Fibroblast of upper back skin (primary cell): Measurements from ENCODE around the gene UBAP1L.
A peak's percentile ranks its signal among the peaks of the same experiment; 100 is the strongest.
"Not testable (repeated sequence)": the region's sequence is repeated elsewhere in the genome, so short reads cannot be mapped to it uniquely, and the experiment has no call there.

ENCODE experiments used
- DNase-seq: peaks from one replicate; pipeline ENCODE4 v3.0.0-alpha.2; 2013

The UBAP1L gene

DNA sequence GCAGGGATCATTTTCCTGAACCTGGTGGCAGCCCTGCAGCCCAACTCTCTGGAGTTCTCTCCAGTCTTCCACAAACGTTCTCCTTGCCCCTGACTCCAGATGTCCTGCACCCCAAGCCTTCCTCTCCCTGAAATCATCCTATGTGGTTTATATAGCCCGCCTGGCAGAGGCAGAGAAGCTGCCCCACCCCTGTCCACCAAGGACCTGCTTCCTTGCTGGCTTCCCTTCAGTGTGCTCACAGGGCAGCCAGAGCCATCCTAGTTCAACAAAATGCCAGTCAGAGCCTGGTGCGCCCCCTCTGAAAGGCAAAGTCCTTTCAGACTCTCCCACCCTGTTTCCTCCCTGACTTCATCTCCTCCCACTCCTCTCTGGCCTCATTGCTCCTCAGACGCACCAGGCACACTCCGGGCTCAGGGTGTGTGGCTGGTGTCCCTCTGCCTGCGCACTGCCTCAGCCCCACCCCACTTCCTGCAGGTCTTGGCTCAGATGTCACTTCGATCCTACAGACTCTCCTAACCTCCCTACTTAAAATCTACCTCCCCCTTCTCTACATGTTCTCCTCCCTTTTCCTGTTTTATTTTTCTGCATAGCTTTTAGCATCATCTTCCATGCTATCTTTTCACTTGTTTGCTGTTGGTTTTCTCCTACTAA, 32.6 kb downstream of the UBAP1L start:
- no peak for DNase-seq

DNA sequence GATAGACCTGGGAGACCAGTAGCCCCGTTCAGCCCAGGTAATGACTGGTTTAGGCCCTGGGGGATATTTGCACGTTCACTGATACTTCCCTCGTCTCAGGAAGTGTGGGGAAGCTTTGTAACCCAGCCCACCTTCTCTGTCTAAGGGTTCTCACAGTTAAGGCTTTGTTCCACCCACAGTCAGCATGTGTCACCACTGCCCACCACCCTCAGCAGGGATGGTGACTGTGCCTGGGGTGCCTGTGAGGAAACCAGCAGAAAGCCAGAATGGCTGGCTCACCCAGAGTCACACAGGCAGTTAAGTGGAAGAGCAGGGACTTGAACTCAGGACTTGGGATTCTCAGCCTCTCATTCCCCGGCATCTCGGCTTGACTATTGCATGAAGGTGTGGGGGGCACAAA, 33.2 kb downstream of the UBAP1L start:
- DNase-seq = no peak

- no peak for DNase-seq
Observed at GRCh38 chr15:65081270-65081669, 33.7 kb downstream of the UBAP1L start.

DNA sequence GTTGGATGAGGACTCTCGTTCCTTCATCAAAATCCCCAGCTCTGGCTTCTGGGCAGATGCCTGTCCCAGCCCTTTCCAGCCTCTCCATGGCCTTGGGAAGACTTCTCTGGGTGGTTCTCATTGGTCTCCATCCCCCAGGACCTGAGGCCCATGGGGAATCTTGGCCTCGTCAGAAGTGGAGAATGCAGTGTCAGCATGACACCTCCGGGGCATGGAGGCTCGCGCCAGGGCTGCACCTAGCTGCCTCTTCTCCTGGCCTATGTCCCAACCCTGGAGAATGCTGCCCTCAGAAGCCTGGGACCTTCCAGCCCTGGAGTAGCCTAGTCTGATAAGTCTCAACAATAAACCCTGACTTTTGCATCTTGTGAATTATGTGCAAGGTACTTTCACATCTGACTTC, 35.4 kb downstream of the UBAP1L start:
- DNase-seq = no peak

GRCh38 chr15:65077981-65078352, 37.0 kb downstream of the UBAP1L start:
- peak; percentile 47 for DNase-seq

DNA sequence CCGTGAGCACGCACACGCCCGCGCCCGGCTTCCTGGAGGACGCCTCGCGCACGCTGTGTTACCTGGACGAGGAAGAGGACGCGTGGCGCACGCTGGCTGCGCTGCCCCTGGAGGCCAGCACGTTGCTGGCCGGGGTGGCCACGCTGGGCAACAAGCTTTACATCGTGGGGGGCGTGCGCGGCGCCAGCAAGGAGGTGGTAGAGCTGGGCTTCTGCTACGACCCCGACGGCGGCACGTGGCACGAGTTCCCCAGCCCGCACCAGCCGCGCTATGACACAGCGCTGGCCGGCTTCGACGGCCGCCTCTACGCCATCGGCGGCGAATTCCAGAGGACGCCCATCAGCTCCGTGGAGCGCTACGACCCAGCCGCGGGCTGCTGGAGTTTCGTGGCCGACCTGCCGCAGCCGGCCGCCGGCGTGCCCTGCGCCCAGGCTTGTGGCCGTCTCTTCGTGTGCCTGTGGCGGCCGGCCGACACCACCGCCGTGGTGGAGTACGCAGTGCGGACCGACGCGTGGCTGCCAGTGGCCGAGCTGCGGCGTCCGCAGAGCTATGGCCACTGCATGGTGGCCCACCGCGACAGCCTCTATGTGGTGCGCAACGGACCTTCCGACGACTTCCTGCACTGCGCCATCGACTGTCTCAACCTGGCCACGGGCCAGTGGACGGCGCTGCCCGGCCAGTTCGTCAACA, 37.6 kb downstream of the UBAP1L start:
- DNase-seq = no peak

- no peak for DNase-seq
Observed at GRCh38 chr15:65076486-65077290, 38.3 kb downstream of the UBAP1L start, which contains the start of gene KBTBD13. Gene KBTBD13 (plus strand): TSS chr15:65076746. CDS start chr15:65076816, 70 bp downstream.

GRCh38 chr15:65075607-65076395, 39.2 kb downstream of the UBAP1L start:
- DNase-seq = not testable (repeated sequence)

DNA sequence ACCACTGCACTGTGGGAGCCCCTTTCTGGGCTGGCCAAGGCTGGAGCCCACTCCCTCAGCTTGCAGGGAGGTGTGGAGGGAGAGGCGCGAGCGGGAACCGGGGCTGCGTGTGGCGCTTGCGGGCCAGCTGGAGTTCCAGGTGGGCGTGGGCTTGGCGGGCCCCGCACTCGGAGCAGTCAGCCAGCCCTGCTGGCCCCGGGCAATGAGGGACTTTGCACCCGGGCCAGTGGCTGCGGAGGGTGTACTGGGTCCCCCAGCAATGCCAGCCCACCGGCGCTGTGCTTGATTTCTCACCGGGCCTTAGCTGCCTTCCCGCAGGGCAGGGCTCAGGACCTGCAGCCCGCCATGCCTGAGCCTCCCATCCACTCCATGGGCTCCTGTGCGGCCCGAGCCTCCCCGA, 40.1 kb downstream of the UBAP1L start:
- not testable (repeated sequence) for DNase-seq

DNA sequence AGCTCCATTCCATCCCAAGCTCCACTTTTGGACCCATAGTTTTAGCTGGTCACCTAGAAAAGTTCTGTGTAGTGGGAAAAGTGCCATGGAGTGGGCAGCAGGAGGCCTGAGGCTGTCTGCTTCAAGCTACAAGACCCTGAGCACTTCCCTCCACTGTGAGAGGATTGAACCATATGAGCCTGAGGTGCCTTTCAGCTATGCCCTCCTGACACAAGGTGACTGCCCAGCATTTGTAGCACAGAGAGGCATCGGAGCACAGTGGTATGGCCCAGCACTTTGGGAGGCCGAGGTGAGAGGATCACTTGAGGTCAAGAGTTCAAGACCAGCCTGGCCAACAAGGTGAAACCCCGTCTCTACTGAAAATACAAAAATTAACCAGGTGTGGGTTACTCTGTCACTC, 42.4 kb downstream of the UBAP1L start:
- DNase-seq = no peak

DNA sequence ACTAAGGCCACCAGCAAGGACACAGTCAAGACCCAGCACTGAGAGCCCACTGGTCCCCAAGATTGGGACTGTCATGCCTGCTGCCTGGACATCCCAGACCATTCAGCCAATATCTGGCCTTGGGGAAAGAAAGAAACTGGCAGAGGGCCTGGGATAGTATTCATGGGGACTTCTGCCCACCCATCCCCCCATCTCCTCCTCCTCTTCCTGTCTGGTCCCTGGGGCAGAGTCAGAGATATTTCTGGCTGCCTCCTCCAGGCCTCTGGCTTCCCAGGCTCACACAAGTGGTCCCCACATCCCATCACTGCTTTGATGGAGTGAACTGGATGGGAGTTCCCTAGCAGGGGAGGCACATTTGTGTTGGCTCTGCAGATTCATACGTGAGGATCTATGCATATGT, 43.0 kb downstream of the UBAP1L start:
- DNase-seq = peak; percentile 61

- peak; percentile 32 for DNase-seq
Observed at GRCh38 chr15:65071381-65071811, 43.6 kb downstream of the UBAP1L start.

- DNase-seq = no peak
Observed at GRCh38 chr15:65069779-65070546, 45.0 kb downstream of the UBAP1L start.

- peak; percentile 74 for DNase-seq
Observed at GRCh38 chr15:65069179-65069578, 45.8 kb downstream of the UBAP1L start.

DNA sequence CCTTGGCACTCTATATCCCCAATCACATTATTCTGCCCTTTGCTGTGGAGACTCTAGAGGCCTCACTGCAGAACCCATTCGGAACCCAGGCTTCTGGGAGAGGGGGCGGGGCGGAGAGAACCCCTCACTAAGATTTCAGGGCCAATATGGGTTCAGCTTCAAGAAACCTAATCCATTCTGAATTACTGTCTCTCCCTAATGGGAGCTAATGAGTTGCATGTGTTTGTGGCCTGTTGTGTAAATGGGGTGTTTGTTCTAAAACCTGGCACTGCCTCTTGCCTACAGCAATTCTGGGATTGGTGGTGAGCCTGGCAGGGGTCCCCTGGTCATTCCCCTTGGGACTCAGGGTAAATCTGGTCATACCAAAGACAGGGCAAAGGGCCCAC, 46.6 kb downstream of the UBAP1L start:
- DNase-seq = no peak

DNA sequence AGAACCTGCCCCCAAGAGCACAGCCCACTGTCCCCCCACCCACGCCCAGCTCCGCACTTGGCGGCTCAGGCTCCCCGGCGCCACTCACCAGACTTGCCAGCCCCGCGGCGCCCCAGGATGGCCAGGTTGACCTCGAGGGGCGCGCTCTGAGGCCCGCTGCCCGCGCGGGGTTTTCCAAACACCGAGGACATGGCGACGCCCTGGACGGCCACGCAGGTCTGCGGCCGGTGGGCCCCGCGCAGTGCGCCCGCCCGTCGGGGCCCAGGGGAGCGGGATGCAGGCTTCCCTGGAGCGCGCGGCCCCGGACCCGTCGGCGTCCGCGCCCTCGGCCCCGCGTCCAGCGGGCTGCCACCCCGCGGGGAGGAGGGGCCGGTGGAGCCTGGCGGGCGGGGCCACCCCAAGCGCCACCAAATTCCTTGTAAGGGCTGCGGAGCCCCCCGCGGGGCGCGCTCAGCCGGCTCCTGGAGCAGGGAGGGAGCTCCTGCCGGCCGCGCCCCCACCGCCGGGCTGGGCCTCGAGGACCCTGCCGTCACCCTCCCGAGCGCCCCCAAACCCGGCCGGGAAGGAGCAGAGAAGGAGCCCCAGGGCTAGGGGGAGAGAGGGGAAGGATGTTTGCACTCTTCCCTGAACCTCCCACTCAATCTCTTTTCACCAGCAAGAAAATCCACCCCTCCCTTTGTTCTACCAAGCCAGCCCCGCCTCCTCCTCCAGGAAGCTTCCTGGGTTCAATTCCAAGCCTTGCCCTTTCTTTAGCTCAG, 47.2 kb downstream of the UBAP1L start, which contains the start of gene RASL12:
TSS of gene RASL12 (minus strand) at position 347 of the 758 bp plus-strand sequence. CDS start at position 191, 156 bp downstream.
- DNase-seq = no peak

- DNase-seq = no peak
Observed at GRCh38 chr15:65067317-65067644, 47.7 kb downstream of the UBAP1L start.

- no peak for DNase-seq
Observed at GRCh38 chr15:65066635-65067316, 48.2 kb downstream of the UBAP1L start.

DNA sequence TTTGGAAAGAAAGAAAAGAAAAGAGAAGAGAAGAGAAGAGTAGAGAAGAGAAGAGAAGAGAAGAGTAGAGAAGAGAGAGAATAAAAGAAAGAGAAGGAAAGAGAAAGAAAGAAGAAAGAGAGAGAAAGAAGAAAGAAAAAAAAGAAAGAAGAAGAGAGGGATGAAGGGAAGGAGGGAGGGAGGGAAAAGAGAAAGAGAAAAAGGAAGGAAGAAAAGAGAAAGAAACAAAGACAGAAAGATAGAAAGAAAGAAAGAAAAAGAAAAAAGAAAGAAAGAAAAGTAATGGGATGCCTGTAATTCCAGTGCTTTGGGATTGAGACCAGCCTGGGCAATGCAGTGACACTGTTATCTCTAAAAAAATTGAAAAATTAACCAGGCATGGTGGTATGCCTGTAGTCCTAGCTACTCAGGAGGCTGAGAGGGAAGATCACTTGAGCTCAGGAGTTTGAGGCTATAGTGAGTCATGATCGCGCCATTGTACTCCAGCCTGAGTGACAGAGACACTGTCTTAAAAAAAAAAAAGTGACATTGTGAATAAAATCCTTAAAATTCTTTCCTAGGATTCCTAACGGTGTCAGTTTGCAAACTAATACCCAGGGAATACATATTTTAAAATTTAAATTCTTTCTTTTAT, 48.9 kb downstream of the UBAP1L start:
- DNase-seq = no peak

- DNase-seq = no peak
Observed at GRCh38 chr15:65062726-65063125, 52.3 kb downstream of the UBAP1L start.
